Trophoblast cell (in vitro differentiated cells and primary cell): ENCODE data around the gene RBM18.
A peak's percentile ranks its signal among the peaks of the same experiment; 100 is the strongest.

Experiments used
- DNase-seq, 2 donors: peaks; one replicate each; pipeline ENCODE4 v3.0.0-alpha.2; 2016
- H2AFZ ChIP-seq: 2 replicates; pipeline ENCODE4 v1.6.1; 2013; ENCODE audit warnings: low read length, moderate library complexity, mild to moderate bottlenecking; ENCODE audit not compliant: insufficient read depth, poor library complexity
- H2AK5ac ChIP-seq: 2 replicates; pipeline ENCODE4 v1.6.1; 2013; ENCODE audit warnings: mild to moderate bottlenecking, low read length
- H2BK120ac ChIP-seq: 2 replicates; pipeline ENCODE4 v1.6.1; 2013; ENCODE audit warnings: low read length, mild to moderate bottlenecking, moderate library complexity; ENCODE audit not compliant: insufficient read depth, poor library complexity
- H2BK12ac ChIP-seq: 2 replicates; pipeline ENCODE4 v1.6.1; 2013; ENCODE audit warnings: mild to moderate bottlenecking, low read length, moderate library complexity
- H2BK5ac ChIP-seq: 2 replicates; pipeline ENCODE4 v1.6.1; 2013; ENCODE audit warnings: low read length, low read depth, moderate library complexity, mild to moderate bottlenecking; ENCODE audit not compliant: poor library complexity
- H3K14ac ChIP-seq: 2 replicates; pipeline ENCODE4 v1.6.1; 2013; ENCODE audit warnings: mild to moderate bottlenecking, low read length
- H3K18ac ChIP-seq: 2 replicates; pipeline ENCODE4 v1.6.1; 2013; ENCODE audit warnings: mild to moderate bottlenecking, low read length
- H3K23ac ChIP-seq: 2 replicates; pipeline ENCODE4 v1.6.1; 2013; ENCODE audit warnings: low read length
- H3K27ac ChIP-seq: 2 replicates; pipeline ENCODE4 v1.5.1; 2013; ENCODE audit warnings: low read depth, mild to moderate bottlenecking, inconsistent platforms, low read length, moderate library complexity
- H3K27me3 ChIP-seq: 2 replicates; pipeline ENCODE4 v1.6.1; 2013; ENCODE audit warnings: inconsistent platforms, mild to moderate bottlenecking, low read length, moderate library complexity; ENCODE audit not compliant: insufficient read depth
- H3K36me3 ChIP-seq, 2 experiments: 1 replicate in 1 of 2; 2 replicates in 1 of 2; pipeline ENCODE4 v1.6.1; 2013; ENCODE audit warnings: low read length in 2 of 2, mild to moderate bottlenecking in 2 of 2, moderate library complexity in 1 of 2; ENCODE audit not compliant: insufficient read depth in 2 of 2, control insufficient read depth in 1 of 2
- H3K4ac ChIP-seq: 2 replicates; pipeline ENCODE4 v1.6.1; 2013; ENCODE audit warnings: low read depth, mild to moderate bottlenecking, low read length, moderate library complexity
- H3K4me1 ChIP-seq, 2 experiments: 1 replicate in 1 of 2; 2 replicates in 1 of 2; pipeline ENCODE4 v1.6.1; 2013; ENCODE audit warnings: low read length in 2 of 2, mild to moderate bottlenecking in 2 of 2, moderate library complexity in 1 of 2; ENCODE audit not compliant: insufficient read depth in 2 of 2, control insufficient read depth in 1 of 2
- H3K4me2 ChIP-seq: 2 replicates; pipeline ENCODE4 v1.6.1; 2013; ENCODE audit warnings: inconsistent platforms, mild to moderate bottlenecking, low read length, moderate library complexity
- H3K4me3 ChIP-seq: 2 replicates; pipeline ENCODE4 v1.5.1; 2013; ENCODE audit warnings: mild to moderate bottlenecking, low read depth, low read length, inconsistent platforms
- H3K79me1 ChIP-seq: one replicate; pipeline ENCODE4 v1.6.1; 2013; ENCODE audit warnings: low read length
- H3K79me2 ChIP-seq: 2 replicates; pipeline ENCODE4 v1.6.1; 2013; ENCODE audit warnings: low read length, mild to moderate bottlenecking; ENCODE audit not compliant: control insufficient read depth, insufficient read depth, poor library complexity
- H3K9ac ChIP-seq: 2 replicates; pipeline ENCODE4 v1.6.1; 2013; ENCODE audit warnings: mild to moderate bottlenecking, low read length
- H3K9me3 ChIP-seq: 2 replicates; pipeline ENCODE4 v1.6.1; 2013; ENCODE audit warnings: low read depth, mild to moderate bottlenecking, control low read depth, inconsistent platforms, low read length; ENCODE audit not compliant: insufficient read depth
- H4K12ac ChIP-seq: 2 replicates; pipeline ENCODE4 v1.6.1; 2013; ENCODE audit warnings: low read depth, mild to moderate bottlenecking, low read length, moderate library complexity
- H4K8ac ChIP-seq: 2 replicates; pipeline ENCODE4 v1.6.1; 2013; ENCODE audit warnings: low read depth, mild to moderate bottlenecking, low read length, moderate library complexity
- H4K91ac ChIP-seq: one replicate; pipeline ENCODE4 v1.6.1; 2013; ENCODE audit warnings: low read depth, mild to moderate bottlenecking, low read length, moderate library complexity
- WGBS: extraction: QIAGEN DNeasy Blood & Tissue Kit; methylation state at CpG from one replicate; pipeline ENCODE4 v1.1.7; 2013; ENCODE audit warnings: missing lambda C conversion rate; ENCODE audit not compliant: insufficient read length, insufficient coverage; ENCODE audit errors: extremely low coverage; 5-methylcytosine and 5-hydroxymethylcytosine counted together

RBM18 gene

GRCh38 chr9:122251351-122251750 is 13.3 kb downstream of the RBM18 start:
- no peak overlapping the region for H2AK5ac ChIP-seq
- no peak overlapping the region for H3K27ac ChIP-seq
- H4K12ac ChIP-seq: no peak overlapping the region
- no peak overlapping the region for H2AFZ ChIP-seq
- H3K4me3 ChIP-seq: no peak overlapping the region
- no peaks in the 10 kb centered on the region for H3K9me3 ChIP-seq
- no peaks in the 10 kb centered on the region for H3K27me3 ChIP-seq
- no peak overlapping the region for H3K4ac ChIP-seq
- no peak overlapping the region for H3K23ac ChIP-seq
- H2BK120ac ChIP-seq: no peak overlapping the region
- no peak overlapping the region for H2BK5ac ChIP-seq
- no peak overlapping the region for H3K14ac ChIP-seq
- no peak overlapping the region for H3K9ac ChIP-seq
- no CpG with 5 or more reads among the region's 2 CpGs for WGBS
- H3K79me1 ChIP-seq: no peaks in the 10 kb centered on the region
- H3K36me3 ChIP-seq: peaks cover 6 to 20% of the 10 kb centered on the region in 2 experiments
- H3K4me1 ChIP-seq: no peaks in the 10 kb centered on the region
- no peak for DNase-seq
- no peak overlapping the region for H4K8ac ChIP-seq
- H2BK12ac ChIP-seq: no peak overlapping the region
- no peaks in the 10 kb centered on the region for H3K79me2 ChIP-seq
- H4K91ac ChIP-seq: no peak overlapping the region
- H3K4me2 ChIP-seq: no peak overlapping the region
- H3K18ac ChIP-seq: no peak overlapping the region

GRCh38 chr9:122248448-122248865 is 16.2 kb downstream of the RBM18 start:
- Histone ChIP-seq H2BK12ac (no peak overlapping the region), H3K14ac (no peak overlapping the region), H4K12ac (no peak overlapping the region), H2BK5ac (no peak overlapping the region), H3K4me3 (no peak overlapping the region), H3K79me2 (no peaks in the 10 kb centered on the region), H4K91ac (no peak overlapping the region), H2AK5ac (no peak overlapping the region), H3K27me3 (no peaks in the 10 kb centered on the region), H3K36me3 (peaks cover 10 to 25% of the 10 kb centered on the region in 2 experiments), H3K79me1 (no peaks in the 10 kb centered on the region), H3K23ac (no peak overlapping the region), H2AFZ (no peak overlapping the region), H3K4ac (no peak overlapping the region), H4K8ac (no peak overlapping the region), H3K18ac (no peak overlapping the region), H3K27ac (no peak overlapping the region), H2BK120ac (no peak overlapping the region), H3K4me1 (no peaks in the 10 kb centered on the region), H3K4me2 (no peak overlapping the region), H3K9ac (no peak overlapping the region), H3K9me3 (no peaks in the 10 kb centered on the region)
- no CpG with 5 or more reads among the region's 5 CpGs for WGBS
- peak; percentile 66 to 70 for DNase-seq

GRCh38 chr9:122246666-122247065 is 18.0 kb downstream of the RBM18 start:
- Histone ChIP-seq H3K4me1 (no peaks in the 10 kb centered on the region), H4K12ac (no peak overlapping the region), H2BK120ac (no peak overlapping the region), H3K79me1 (no peaks in the 10 kb centered on the region), H3K4me3 (no peak overlapping the region), H3K27me3 (no peaks in the 10 kb centered on the region), H4K91ac (no peak overlapping the region), H2BK5ac (no peak overlapping the region), H3K14ac (no peak overlapping the region), H3K23ac (no peak overlapping the region), H4K8ac (no peak overlapping the region), H3K18ac (no peak overlapping the region), H3K36me3 (peaks cover 10 to 31% of the 10 kb centered on the region in 2 experiments), H3K9ac (no peak overlapping the region), H3K4me2 (no peak overlapping the region), H3K79me2 (no peaks in the 10 kb centered on the region), H2BK12ac (no peak overlapping the region), H2AFZ (no peak overlapping the region), H2AK5ac (no peak overlapping the region), H3K9me3 (no peaks in the 10 kb centered on the region), H3K4ac (no peak overlapping the region), H3K27ac (no peak overlapping the region)
- WGBS: no CpG with 5 or more reads among the region's 3 CpGs
- DNase-seq: no peak

- H4K8ac ChIP-seq: no peak overlapping the region
- no peak overlapping the region for H3K27ac ChIP-seq
- no peak overlapping the region for H4K91ac ChIP-seq
- H3K14ac ChIP-seq: no peak overlapping the region
- no peak overlapping the region for H2AFZ ChIP-seq
- H3K18ac ChIP-seq: no peak overlapping the region
- DNase-seq: no peak
- no peak overlapping the region for H3K9ac ChIP-seq
- H3K4me1 ChIP-seq: no peaks in the 10 kb centered on the region
- H3K27me3 ChIP-seq: no peaks in the 10 kb centered on the region
- no CpG with 5 or more reads among the region's 3 CpGs for WGBS
- no peak overlapping the region for H4K12ac ChIP-seq
- H3K36me3 ChIP-seq: peaks cover 9 to 29% of the 10 kb centered on the region in 2 experiments
- no peak overlapping the region for H3K4ac ChIP-seq
- no peak overlapping the region for H2AK5ac ChIP-seq
- H3K23ac ChIP-seq: no peak overlapping the region
- H2BK120ac ChIP-seq: no peak overlapping the region
- no peak overlapping the region for H2BK12ac ChIP-seq
- H3K79me1 ChIP-seq: no peaks in the 10 kb centered on the region
- no peak overlapping the region for H2BK5ac ChIP-seq
- H3K4me2 ChIP-seq: no peak overlapping the region
- H3K9me3 ChIP-seq: no peaks in the 10 kb centered on the region
- no peaks in the 10 kb centered on the region for H3K79me2 ChIP-seq
- no peak overlapping the region for H3K4me3 ChIP-seq
Measured at GRCh38 chr9:122244349-122244748, 20.3 kb downstream of the RBM18 start.
